CD4-positive, alpha-beta T cell (primary cell): ENCODE measurements around the gene BMPR1A. TPM values are rescaled to one million over a fixed set of nuclear protein-coding genes. Genes with fewer than 3 reads are reported as not detected.

ENCODE experiments used
- ATAC-seq: fragments of 200-7000 bp; cut with Tn5 transposase; one replicate; pipeline ENCODE4 v1.10.0; 2022; ENCODE audit warnings: mild to moderate bottlenecking; ENCODE audit not compliant: poor library complexity
- CTCF ChIA-PET: fragments of 350-600 bp; sonication (Branson Sonifier 250); formaldehyde crosslinking; loops from one replicate; lab custom pipeline; 2021; ENCODE audit warnings: antibody characterized with exemption, inconsistent platforms; lab: Charles Lee
- POLR2A ChIA-PET: fragments of 350-600 bp; sonication (Branson Sonifier 250); formaldehyde crosslinking; loops from one replicate; lab custom pipeline; 2021; ENCODE audit warnings: antibody characterized with exemption, inconsistent platforms; lab: Charles Lee
- DNase-seq, 14 experiments: peaks; one replicate each; pipeline ENCODE4 v3.0.0-alpha.2; 2013 to 2020; ENCODE audit warnings: mixed read lengths in 2 of 14
- H3K27ac ChIP-seq, 2 donors: one replicate each; pipeline versions ENCODE4 v1.5.1 to v1.7.0; 2013; ENCODE audit warnings: low read length in 2 of 2, low read depth in 1 of 2, mild to moderate bottlenecking in 1 of 2
- H3K27me3 ChIP-seq, 2 experiments: 1 replicate in 1 of 2; 2 replicates in 1 of 2; pipeline versions ENCODE4 v1.6.1 to v1.7.0; 2013; ENCODE audit warnings: low read length in 2 of 2, control low read depth in 1 of 2, mild to moderate bottlenecking in 1 of 2, moderate library complexity in 1 of 2; ENCODE audit not compliant: insufficient read depth in 2 of 2, control insufficient read depth in 1 of 2
- H3K36me3 ChIP-seq: one replicate; pipeline ENCODE4 v1.6.1; 2013; ENCODE audit warnings: low read length, control low read depth; ENCODE audit not compliant: insufficient read depth
- H3K4me1 ChIP-seq: one replicate; pipeline ENCODE4 v1.6.1; 2013; ENCODE audit warnings: low read length, control low read depth; ENCODE audit not compliant: insufficient read depth
- H3K4me3 ChIP-seq: one replicate; pipeline ENCODE4 v1.5.1; 2013; ENCODE audit warnings: mild to moderate bottlenecking, low read length, moderate library complexity
- H3K9me3 ChIP-seq, 2 experiments: 1 replicate in 1 of 2; 2 replicates in 1 of 2; pipeline versions ENCODE4 v1.6.1 to v1.7.0; 2013; ENCODE audit warnings: low read length in 2 of 2, mild to moderate bottlenecking in 2 of 2, control low read depth in 1 of 2, moderate library complexity in 1 of 2; ENCODE audit not compliant: control insufficient read depth in 1 of 2, insufficient read depth in 1 of 2
- H3K27ac Mint-ChIP-seq: one replicate; pipeline ENCODE4 v1.8.0; 2020; ENCODE audit warnings: mixed read lengths
- H3K27me3 Mint-ChIP-seq: one replicate; pipeline ENCODE4 v1.8.0; 2021; ENCODE audit warnings: mixed read lengths
- H3K36me3 Mint-ChIP-seq: one replicate; pipeline ENCODE4 v1.8.0; 2021; ENCODE audit warnings: low read depth, mixed read lengths
- H3K4me1 Mint-ChIP-seq: one replicate; pipeline ENCODE4 v1.8.0; 2021; ENCODE audit warnings: low read depth, mixed read lengths
- H3K4me3 Mint-ChIP-seq: one replicate; pipeline ENCODE4 v1.8.0; 2020; ENCODE audit warnings: mild to moderate bottlenecking, mixed read lengths
- H3K9me3 Mint-ChIP-seq: one replicate; pipeline ENCODE4 v1.8.0; 2020; ENCODE audit warnings: mixed read lengths
- CTCF ChIP-seq: fragments of 200-600 bp; IDR thresholded peaks from one replicate; pipeline ENCODE4 v1.8.0; 2022; ENCODE audit warnings: antibody characterized with exemption, mild to moderate bottlenecking
- intact Hi-C, 2 experiments: fragments of 100-400 bp; cut with DNase I in 1 of 2; cut with micrococcal nuclease in 1 of 2; formaldehyde crosslinking; loops; one replicate each; pipeline versions ENCODE4 v1.15.1 to v1.9.0; 2023 to 2025; cut with DNase I, micrococcal nuclease
- total RNA-seq, 174 experiments: library from RNA in 2 of 174; stranded (reverse) in 2 of 174; gene quantifications; one replicate each; pipeline ENCODE4 v1.2.3 and lab custom pipeline; 2021 to 2026

The BMPR1A gene
- total RNA-seq, 2 experiments from 2014 or later: 1.9 to 2.6 TPM

GRCh38 chr10:86751477-86751876, 4.9 kb upstream of the BMPR1A start:
- DNase-seq (no peak), ATAC-seq (no peak)
- H3K27ac ChIP-seq: no peak overlapping the region
- H3K4me3 ChIP-seq: no peak overlapping the region
- no peaks in the 10 kb centered on the region for H3K36me3 ChIP-seq
- peaks cover 4% of the 10 kb centered on the region for H3K4me1 Mint-ChIP-seq
- no peaks in the 10 kb centered on the region for H3K27me3 ChIP-seq
- no peak for TF ChIP-seq CTCF
- H3K27ac Mint-ChIP-seq: no peak overlapping the region
- H3K36me3 Mint-ChIP-seq: peaks cover 3% of the 10 kb centered on the region
- no peak overlapping the region for H3K4me3 Mint-ChIP-seq
- CTCF ChIA-PET: no interaction called here
- no peaks in the 10 kb centered on the region for H3K9me3 ChIP-seq
- peaks cover 7% of the 10 kb centered on the region for H3K4me1 ChIP-seq
- intact Hi-C loops: no loop called here
- no peaks in the 10 kb centered on the region for H3K9me3 Mint-ChIP-seq
- POLR2A ChIA-PET: no interaction called here
- no peaks in the 10 kb centered on the region for H3K27me3 Mint-ChIP-seq

GRCh38 chr10:86752311-86752710, 4.1 kb upstream of the BMPR1A start:
- H3K9me3 Mint-ChIP-seq: no peaks in the 10 kb centered on the region
- H3K27ac Mint-ChIP-seq: no peak overlapping the region
- H3K27ac ChIP-seq: no peak overlapping the region
- no peak overlapping the region for H3K4me3 Mint-ChIP-seq
- no peaks in the 10 kb centered on the region for H3K36me3 ChIP-seq
- H3K4me1 Mint-ChIP-seq: peaks cover 5% of the 10 kb centered on the region
- ChIA-PET CTCF (no interaction called here), POLR2A (no interaction called here)
- no peak overlapping the region for H3K4me3 ChIP-seq
- peaks cover 1% of the 10 kb centered on the region for H3K27me3 Mint-ChIP-seq
- peaks cover 7% of the 10 kb centered on the region for H3K36me3 Mint-ChIP-seq
- intact Hi-C loops: no loop called here
- H3K9me3 ChIP-seq: no peaks in the 10 kb centered on the region
- peaks cover 0 to 4% of the 10 kb centered on the region in 2 experiments for H3K27me3 ChIP-seq
- DNase-seq (no peak), ATAC-seq (no peak)
- peaks cover 11% of the 10 kb centered on the region for H3K4me1 ChIP-seq
- no peak for TF ChIP-seq CTCF

- DNase-seq (no peak), ATAC-seq (no peak)
- no peak overlapping the region for H3K27ac Mint-ChIP-seq
- H3K9me3 Mint-ChIP-seq: no peaks in the 10 kb centered on the region
- intact Hi-C loops: no loop called here
- peaks cover 11% of the 10 kb centered on the region for H3K36me3 Mint-ChIP-seq
- H3K27me3 Mint-ChIP-seq: peaks cover 9% of the 10 kb centered on the region
- no peaks in the 10 kb centered on the region for H3K36me3 ChIP-seq
- TF ChIP-seq CTCF: no peak
- no peak overlapping the region for H3K27ac ChIP-seq
- peaks cover 13% of the 10 kb centered on the region for H3K4me1 ChIP-seq
- H3K9me3 ChIP-seq: no peaks in the 10 kb centered on the region
- ChIA-PET CTCF (interaction anchor here (0.6 kb wide), 1 partner anchor 16 kb away, joined by 4 read pairs; no protein-coding TSS in a partner anchor), POLR2A (interaction anchor here (0.8 kb wide), 1 partner anchor 119 kb away, joined by 3 read pairs; no protein-coding TSS in a partner anchor)
- H3K4me1 Mint-ChIP-seq: peaks cover 12% of the 10 kb centered on the region
- peaks cover 0 to 6% of the 10 kb centered on the region in 2 experiments for H3K27me3 ChIP-seq
- H3K4me3 Mint-ChIP-seq: no peak overlapping the region
- no peak overlapping the region for H3K4me3 ChIP-seq
Measured at GRCh38 chr10:86753051-86753450, 3.4 kb upstream of the BMPR1A start.
